Nephron (organoid): ENCODE measurements around the gene CCNG2.
A peak's percentile ranks its signal among the peaks of the same experiment; 100 is the strongest.

Source experiments
- H3K27ac Mint-ChIP-seq, 3 experiments: 2 replicates each; pipeline ENCODE4 v1.8.0; 2020; ENCODE audit warnings: mixed read lengths in 3 of 3, mild to moderate bottlenecking in 2 of 3, moderate library complexity in 1 of 3
- H3K27me3 Mint-ChIP-seq: 2 replicates; pipeline ENCODE4 v1.8.0; 2021; ENCODE audit warnings: low read depth, mild to moderate bottlenecking, moderate library complexity, mixed read lengths
- H3K36me3 Mint-ChIP-seq: 2 replicates; pipeline ENCODE4 v1.8.0; 2020; ENCODE audit warnings: low read depth, mixed read lengths
- H3K4me1 Mint-ChIP-seq: 2 replicates; pipeline ENCODE4 v1.8.0; 2020; ENCODE audit warnings: mixed read lengths
- H3K4me3 Mint-ChIP-seq, 3 experiments: 2 replicates each; pipeline ENCODE4 v1.8.0; 2020; ENCODE audit warnings: mild to moderate bottlenecking in 3 of 3, mixed read lengths in 3 of 3, moderate library complexity in 2 of 3
- H3K9me3 Mint-ChIP-seq: 2 replicates; pipeline ENCODE4 v1.8.0; 2020; ENCODE audit warnings: mixed read lengths
- TF ChIP-seq, protein P1 (sequence below), 3 experiments: fragments of 200-600 bp; sonication (generic); IDR thresholded peaks; one replicate each; pipeline ENCODE4 v1.5.0; 2021; ENCODE audit warnings: antibody characterized with exemption in 3 of 3; ENCODE audit not compliant: unreplicated experiment in 3 of 3

The CCNG2 gene

DNA sequence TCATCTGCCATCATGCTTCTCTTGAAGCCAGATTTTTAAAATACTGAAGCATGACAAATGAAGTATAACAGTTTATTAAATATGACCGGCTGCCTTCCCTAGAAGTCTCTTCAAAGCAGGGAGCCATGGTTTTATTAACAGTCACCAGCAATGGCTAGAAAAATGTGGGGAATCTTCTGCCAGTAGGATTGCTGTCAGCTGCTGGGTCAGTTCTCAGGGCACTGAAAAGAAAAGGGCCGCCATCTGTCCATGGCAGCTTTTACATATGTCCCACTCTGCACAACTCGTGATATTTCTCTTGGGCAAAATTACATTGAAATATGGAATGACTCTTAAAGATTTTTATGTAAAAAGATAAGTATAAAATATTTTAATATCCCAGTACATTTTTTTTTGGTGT is 2.8 kb downstream of the CCNG2 start:
- Mint-ChIP-seq H3K4me3 (peak overlapping the region; percentile 94 to 98 (median 95)), H3K36me3 (peaks cover 52% of the 10 kb centered on the region), H3K4me1 (peaks cover 50% of the 10 kb centered on the region), H3K27ac (peak overlapping the region; percentile 58 to 83 (median 63)), H3K9me3 (no peaks in the 10 kb centered on the region), H3K27me3 (no peaks in the 10 kb centered on the region)
- TF ChIP-seq, protein P1, sequence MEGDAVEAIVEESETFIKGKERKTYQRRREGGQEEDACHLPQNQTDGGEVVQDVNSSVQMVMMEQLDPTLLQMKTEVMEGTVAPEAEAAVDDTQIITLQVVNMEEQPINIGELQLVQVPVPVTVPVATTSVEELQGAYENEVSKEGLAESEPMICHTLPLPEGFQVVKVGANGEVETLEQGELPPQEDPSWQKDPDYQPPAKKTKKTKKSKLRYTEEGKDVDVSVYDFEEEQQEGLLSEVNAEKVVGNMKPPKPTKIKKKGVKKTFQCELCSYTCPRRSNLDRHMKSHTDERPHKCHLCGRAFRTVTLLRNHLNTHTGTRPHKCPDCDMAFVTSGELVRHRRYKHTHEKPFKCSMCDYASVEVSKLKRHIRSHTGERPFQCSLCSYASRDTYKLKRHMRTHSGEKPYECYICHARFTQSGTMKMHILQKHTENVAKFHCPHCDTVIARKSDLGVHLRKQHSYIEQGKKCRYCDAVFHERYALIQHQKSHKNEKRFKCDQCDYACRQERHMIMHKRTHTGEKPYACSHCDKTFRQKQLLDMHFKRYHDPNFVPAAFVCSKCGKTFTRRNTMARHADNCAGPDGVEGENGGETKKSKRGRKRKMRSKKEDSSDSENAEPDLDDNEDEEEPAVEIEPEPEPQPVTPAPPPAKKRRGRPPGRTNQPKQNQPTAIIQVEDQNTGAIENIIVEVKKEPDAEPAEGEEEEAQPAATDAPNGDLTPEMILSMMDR (IDR thresholded peaks at IDR 0.05; ENCODE audit: unreplicated experiment in 3 of 3), result no peak

DNA sequence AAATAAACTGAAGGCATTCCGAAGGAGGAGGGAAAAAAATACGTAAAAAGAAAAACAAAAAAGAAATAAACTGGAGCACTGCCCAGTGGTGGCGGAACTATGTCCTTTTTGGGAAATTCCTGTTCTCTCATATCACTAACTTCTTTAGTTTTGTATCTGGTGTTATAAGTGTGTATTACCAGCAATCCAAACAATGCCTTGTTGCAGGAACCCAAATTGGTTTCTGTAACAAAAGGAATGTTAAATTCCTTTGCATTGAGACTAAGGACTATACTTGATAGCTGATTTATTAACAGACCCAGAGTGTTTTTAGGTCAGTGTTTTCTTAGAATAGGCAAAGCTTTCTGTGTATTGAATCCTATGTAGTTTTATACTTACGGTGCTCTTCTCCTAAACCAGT is 6.6 kb downstream of the CCNG2 start:
- Mint-ChIP-seq H3K27ac (peak overlapping the region; percentile 57 to 78 (median 66)), H3K4me1 (peaks cover 66% of the 10 kb centered on the region), H3K9me3 (no peaks in the 10 kb centered on the region), H3K27me3 (no peaks in the 10 kb centered on the region), H3K36me3 (peaks cover 82% of the 10 kb centered on the region), H3K4me3 (peak overlapping the region; percentile 41 to 77 (median 68))
- TF ChIP-seq, protein P1 (IDR thresholded peaks at IDR 0.05; ENCODE audit: unreplicated experiment in 3 of 3), result no peak

DNA sequence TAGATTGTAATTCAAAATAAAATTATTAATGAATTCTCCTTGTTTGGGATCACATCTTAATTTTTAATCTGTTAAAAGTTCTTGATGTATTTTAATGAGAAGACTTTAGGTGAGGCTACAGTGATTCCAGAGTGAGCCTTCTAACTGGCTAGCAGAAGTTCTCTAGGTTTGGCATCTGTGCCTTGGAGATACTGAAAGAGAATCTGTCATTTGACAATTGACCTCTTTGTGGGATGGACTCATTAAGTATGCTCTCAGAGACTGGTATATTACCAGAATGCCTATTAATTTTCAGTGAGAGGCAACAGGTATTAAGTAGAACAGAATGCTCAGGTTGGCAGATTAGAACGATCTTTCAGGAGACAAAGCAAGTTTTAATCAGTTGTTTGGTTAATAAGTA is 10.2 kb downstream of the CCNG2 start:
- no peaks in the 10 kb centered on the region for H3K27me3 Mint-ChIP-seq
- H3K4me1 Mint-ChIP-seq, result peaks cover 84% of the 10 kb centered on the region
- H3K9me3 Mint-ChIP-seq, result no peaks in the 10 kb centered on the region
- peak overlapping the region in 1 of 3 experiments; percentile 80 for H3K27ac Mint-ChIP-seq
- no peak overlapping the region for H3K4me3 Mint-ChIP-seq
- H3K36me3 Mint-ChIP-seq, result peaks cover 90% of the 10 kb centered on the region
- TF ChIP-seq, protein P1 (IDR thresholded peaks at IDR 0.05; ENCODE audit: unreplicated experiment in 3 of 3), result no peak

DNA sequence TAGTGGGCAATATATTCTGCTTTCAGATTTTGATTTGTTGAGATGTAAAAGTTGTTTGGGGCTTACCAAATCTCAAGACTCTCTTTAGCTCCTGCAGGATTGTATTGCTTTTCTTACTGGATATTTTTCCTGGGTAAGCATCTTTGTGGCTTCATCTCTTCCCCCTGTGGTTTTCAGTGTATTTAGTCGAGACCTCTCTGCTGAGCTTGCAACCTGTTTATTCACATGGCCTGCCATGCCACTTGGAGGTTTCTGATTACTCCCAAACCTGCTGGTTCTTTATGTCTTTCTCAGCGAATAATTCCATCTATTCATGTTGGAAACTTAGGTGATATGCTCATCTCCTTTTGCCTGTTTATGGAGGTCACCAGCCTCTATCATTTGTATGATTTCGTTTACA is 10.9 kb downstream of the CCNG2 start:
- H3K4me1 Mint-ChIP-seq, result peaks cover 78% of the 10 kb centered on the region
- H3K36me3 Mint-ChIP-seq, result peaks cover 83% of the 10 kb centered on the region
- H3K27me3 Mint-ChIP-seq, result no peaks in the 10 kb centered on the region
- no peaks in the 10 kb centered on the region for H3K9me3 Mint-ChIP-seq
- H3K4me3 Mint-ChIP-seq, result peak overlapping the region in 1 of 3 experiments; percentile 13
- TF ChIP-seq, protein P1 (IDR thresholded peaks at IDR 0.05; ENCODE audit: unreplicated experiment in 3 of 3), result no peak
- H3K27ac Mint-ChIP-seq, result peak overlapping the region; percentile 13 to 80 (median 32)

DNA sequence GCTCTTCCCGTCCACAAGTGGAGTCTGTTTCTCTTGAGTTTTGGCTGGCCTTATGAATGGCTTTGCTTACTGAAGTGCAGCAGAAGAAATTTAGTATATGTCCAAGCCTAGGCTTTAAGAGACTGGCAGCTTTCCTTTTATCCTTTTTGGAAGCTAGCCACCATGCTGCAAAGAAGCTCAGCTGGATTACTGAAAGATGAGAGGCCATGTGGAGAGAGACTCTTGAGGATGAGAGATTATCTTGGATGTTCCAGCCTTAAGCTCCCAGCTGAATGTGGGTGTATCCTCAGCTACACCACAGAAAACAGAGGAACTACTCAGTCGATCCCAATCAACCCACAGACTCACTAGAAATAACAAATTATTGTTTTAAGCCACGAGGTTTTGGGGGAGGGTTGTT is 12.5 kb downstream of the CCNG2 start:
- Mint-ChIP-seq H3K27ac (peak overlapping the region; percentile 13 to 80 (median 80)), H3K4me3 (no peak overlapping the region), H3K4me1 (peaks cover 75% of the 10 kb centered on the region), H3K9me3 (no peaks in the 10 kb centered on the region), H3K36me3 (peaks cover 67% of the 10 kb centered on the region), H3K27me3 (no peaks in the 10 kb centered on the region)
- TF ChIP-seq, protein P1 (IDR thresholded peaks at IDR 0.05; ENCODE audit: unreplicated experiment in 3 of 3), result no peak

DNA sequence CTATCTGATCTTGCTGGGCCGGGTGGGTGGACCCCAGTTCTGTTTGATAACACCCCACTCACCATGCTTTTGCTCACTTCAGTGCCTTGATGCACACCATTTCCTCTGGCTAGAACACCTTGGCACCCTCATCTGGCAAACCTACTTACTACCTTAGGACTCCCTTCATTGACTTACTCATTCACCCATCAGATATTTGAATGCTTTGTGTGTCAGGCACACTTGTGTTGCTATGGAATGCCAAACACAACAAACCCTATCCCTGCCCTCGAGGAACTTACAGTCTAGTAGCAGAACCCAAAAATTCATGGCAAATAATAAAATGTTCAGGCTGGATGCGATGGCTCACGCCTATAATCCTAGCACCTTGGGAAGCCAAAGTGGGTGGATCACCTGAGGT is 13.9 kb downstream of the CCNG2 start:
- Mint-ChIP-seq H3K4me3 (no peak overlapping the region), H3K27me3 (no peaks in the 10 kb centered on the region), H3K27ac (peak overlapping the region; percentile 13 to 80 (median 19)), H3K9me3 (no peaks in the 10 kb centered on the region), H3K36me3 (peaks cover 53% of the 10 kb centered on the region), H3K4me1 (peaks cover 70% of the 10 kb centered on the region)
- TF ChIP-seq, protein P1 (IDR thresholded peaks at IDR 0.05; ENCODE audit: unreplicated experiment in 3 of 3), result no peak
